CD14-positive monocyte (primary cell): ENCODE results near the gene EPAS1. TPM values are rescaled to one million over a fixed set of nuclear protein-coding genes. Genes with fewer than 3 reads are reported as not detected.

Experiments used
- DNase-seq, 3 donors: peaks; one replicate each; pipeline ENCODE4 v3.0.0-alpha.2; 2011 to 2022
- H2AFZ ChIP-seq: 2 replicates; pipeline ENCODE4 v1.6.0; 2012; ENCODE audit warnings: mild to moderate bottlenecking, low read depth, low read length, inconsistent platforms; ENCODE audit not compliant: insufficient read depth, poor library complexity, severe bottlenecking
- H3K27ac ChIP-seq, 2 donors: 1 replicate in 1 of 2; 2 replicates in 1 of 2; pipeline ENCODE4 v1.5.1; 2012 to 2013; ENCODE audit warnings: low read length in 2 of 2, control low read depth in 1 of 2, inconsistent platforms in 1 of 2, low read depth in 1 of 2, mild to moderate bottlenecking in 1 of 2
- H3K27me3 ChIP-seq, 2 donors: one replicate each; pipeline versions ENCODE4 v1.6.0 to v1.6.1; 2011 to 2013; ENCODE audit warnings: low read length in 2 of 2; ENCODE audit not compliant: control insufficient read depth in 2 of 2, insufficient read depth in 2 of 2
- H3K36me3 ChIP-seq, 2 donors: replicated peaks in 1 of 2; 1 replicate in 1 of 2; 2 replicates in 1 of 2; pipeline versions ENCODE4 v1.5.1 to v1.6.1; 2012 to 2013; ENCODE audit warnings: low read length in 2 of 2, control low read depth in 1 of 2, inconsistent platforms in 1 of 2, mild to moderate bottlenecking in 1 of 2; ENCODE audit not compliant: insufficient read depth in 2 of 2, control insufficient read depth in 1 of 2
- H3K4me1 ChIP-seq, 2 donors: 1 replicate in 1 of 2; 2 replicates in 1 of 2; pipeline versions ENCODE4 v1.5.1 to v1.6.1; 2012 to 2013; ENCODE audit warnings: low read length in 2 of 2, control low read depth in 1 of 2, inconsistent platforms in 1 of 2, mild to moderate bottlenecking in 1 of 2, moderate library complexity in 1 of 2; ENCODE audit not compliant: insufficient read depth in 2 of 2, control insufficient read depth in 1 of 2
- H3K4me2 ChIP-seq: replicated peaks from 2 replicates; pipeline ENCODE3; 2012; ENCODE audit warnings: low read length, moderate library complexity, mild to moderate bottlenecking; ENCODE audit not compliant: poor library complexity, severe bottlenecking; ENCODE audit errors: extremely low read depth
- H3K4me3 ChIP-seq, 3 experiments: fragments of 200-600 bp in 1 of 3; sonication (generic) in 1 of 3; replicated peaks in 1 of 3; 1 replicate in 2 of 3; 2 replicates in 1 of 3; pipeline ENCODE4 v1.5.1; 2011 to 2013; ENCODE audit warnings: low read length in 3 of 3, mild to moderate bottlenecking in 3 of 3, control low read depth in 2 of 3, low read depth in 2 of 3, inconsistent platforms in 1 of 3, moderate library complexity in 1 of 3
- H3K79me2 ChIP-seq: 2 replicates; pipeline ENCODE4 v1.6.0; 2012; ENCODE audit warnings: mild to moderate bottlenecking, control low read depth, inconsistent platforms, low read length, moderate library complexity; ENCODE audit not compliant: insufficient read depth
- H3K9ac ChIP-seq: 2 replicates; pipeline ENCODE4 v1.6.0; 2017; ENCODE audit warnings: low read length, mild to moderate bottlenecking; ENCODE audit not compliant: insufficient read depth, poor library complexity, severe bottlenecking
- H3K9me3 ChIP-seq, 2 donors: replicated peaks in 1 of 2; 1 replicate in 1 of 2; 2 replicates in 1 of 2; pipeline versions ENCODE4 v1.5.1 to v1.6.1; 2012 to 2013; ENCODE audit warnings: low read length in 2 of 2, control low read depth in 1 of 2; ENCODE audit not compliant: control insufficient read depth in 1 of 2, insufficient read depth in 1 of 2
- H4K20me1 ChIP-seq: 2 replicates; pipeline ENCODE4 v1.6.0; 2012; ENCODE audit warnings: mild to moderate bottlenecking, low read length, control low read depth, moderate library complexity; ENCODE audit not compliant: insufficient read depth
- H3K27ac Mint-ChIP-seq, 7 donors: one replicate each; pipeline ENCODE4 v1.8.0; 2020; ENCODE audit warnings: mild to moderate bottlenecking in 7 of 7, mixed read lengths in 7 of 7, moderate library complexity in 6 of 7, inconsistent platforms in 2 of 7
- H3K27me3 Mint-ChIP-seq, 3 donors: one replicate each; pipeline ENCODE4 v1.8.0; 2021 to 2022; ENCODE audit warnings: low read depth in 3 of 3, mild to moderate bottlenecking in 3 of 3, mixed read lengths in 3 of 3, moderate library complexity in 3 of 3, inconsistent platforms in 1 of 3
- H3K36me3 Mint-ChIP-seq, 2 donors: one replicate each; pipeline ENCODE4 v1.8.0; 2020; ENCODE audit warnings: mixed read lengths in 2 of 2, inconsistent platforms in 1 of 2, mild to moderate bottlenecking in 1 of 2
- H3K4me1 Mint-ChIP-seq: one replicate; pipeline ENCODE4 v1.8.0; 2020; ENCODE audit warnings: mild to moderate bottlenecking, mixed read lengths
- H3K4me3 Mint-ChIP-seq, 2 donors: one replicate each; pipeline ENCODE4 v1.8.0; 2020; ENCODE audit warnings: mild to moderate bottlenecking in 2 of 2, mixed read lengths in 2 of 2, moderate library complexity in 1 of 2
- H3K9me3 Mint-ChIP-seq, 7 donors: one replicate each; pipeline ENCODE4 v1.8.0; 2020 to 2022; ENCODE audit warnings: mixed read lengths in 7 of 7, mild to moderate bottlenecking in 6 of 7, moderate library complexity in 6 of 7, inconsistent platforms in 2 of 7
- CTCF ChIP-seq: fragments of 200-600 bp; IDR thresholded peaks from one replicate; pipeline ENCODE4 v1.8.0; 2022; ENCODE audit warnings: antibody characterized with exemption, mild to moderate bottlenecking
- WGBS: methylation state at CpG from one replicate; pipeline ENCODE4 v1.1.5; 2013; ENCODE audit warnings: missing lambda C conversion rate; ENCODE audit not compliant: insufficient coverage; 5-methylcytosine and 5-hydroxymethylcytosine counted together
- intact Hi-C, 2 donors: fragments of 100-400 bp; cut with micrococcal nuclease; formaldehyde crosslinking; loops; one replicate each; pipeline versions ENCODE4 v1.15.0 to v1.15.1; 2023
- polyA plus RNA-seq, 3 donors: library from polyadenylated mRNA; depleted of rRNA in 1 of 3; unstranded in 2 of 3; stranded (reverse) in 1 of 3; fragments of 300-500 nt in 2 of 3; fragments of >200 nt in 1 of 3; fragmentation: Illumina TruSeq in 2 of 3; gene quantifications; 1 replicate in 2 of 3; 2 replicates in 1 of 3; pipeline ENCODE4 v1.2.3, GENCODE V29; 2012 to 2021

EPAS1 gene
- polyA plus RNA-seq, 3 donors: 0.11 to 1.0 (median 0.88) TPM

GRCh38 chr2:46315103-46315890 lies 18.1 kb downstream of the EPAS1 start:
- 48% methylated on average over 8 of the region's 11 CpGs for WGBS
- Histone ChIP-seq H3K27me3 (no peaks in the 10 kb centered on the region), H3K36me3 (no peaks in the 10 kb centered on the region), H2AFZ (peak overlapping the region; percentile 25), H3K9me3 (no peaks in the 10 kb centered on the region), H3K4me3 (no peak overlapping the region), H3K4me2 (peak overlapping the region; percentile 9), H3K79me2 (no peaks in the 10 kb centered on the region), H4K20me1 (no peaks in the 10 kb centered on the region), H3K4me1 (peaks cover 17 to 25% of the 10 kb centered on the region in 2 donors), H3K9ac (no peak overlapping the region), H3K27ac (peak overlapping the region in 1 of 2 donors; percentile 21)
- no peaks in the 10 kb centered on the region for H3K9me3 Mint-ChIP-seq
- peaks cover 0 to 5% (median 2%) of the 10 kb centered on the region in 3 donors for H3K27me3 Mint-ChIP-seq
- intact Hi-C loops: no loop called here
- DNase-seq: peak; percentile 12 to 47 (median 28)
- H3K4me3 Mint-ChIP-seq: peak overlapping the region in 1 of 2 donors; percentile 40
- H3K36me3 Mint-ChIP-seq: no peaks in the 10 kb centered on the region
- H3K4me1 Mint-ChIP-seq: peaks cover 27% of the 10 kb centered on the region
- peak overlapping the region in 4 of 7 donors; percentile 2 to 70 (median 49) for H3K27ac Mint-ChIP-seq
- TF ChIP-seq CTCF: no peak

GRCh38 chr2:46317094-46317486 lies 19.9 kb downstream of the EPAS1 start:
- Histone ChIP-seq H3K36me3 (no peaks in the 10 kb centered on the region), H4K20me1 (no peaks in the 10 kb centered on the region), H3K27ac (no peak overlapping the region), H3K79me2 (no peaks in the 10 kb centered on the region), H3K4me3 (no peak overlapping the region), H3K4me2 (no peak overlapping the region), H2AFZ (no peak overlapping the region), H3K9me3 (no peaks in the 10 kb centered on the region), H3K4me1 (peaks cover 17 to 25% of the 10 kb centered on the region in 2 donors), H3K9ac (no peak overlapping the region), H3K27me3 (no peaks in the 10 kb centered on the region)
- H3K4me1 Mint-ChIP-seq: peaks cover 27% of the 10 kb centered on the region
- H3K27ac Mint-ChIP-seq: peak overlapping the region in 2 of 7 donors; percentile 14 to 65
- WGBS: 100% methylated on average over 2 of the region's 3 CpGs
- no peak for TF ChIP-seq CTCF
- H3K9me3 Mint-ChIP-seq: no peaks in the 10 kb centered on the region
- H3K27me3 Mint-ChIP-seq: peaks cover 0 to 3% (median 2%) of the 10 kb centered on the region in 3 donors
- H3K4me3 Mint-ChIP-seq: no peak overlapping the region
- H3K36me3 Mint-ChIP-seq: no peaks in the 10 kb centered on the region
- intact Hi-C loops: no loop called here
- no peak for DNase-seq
